ELF-1 (cell line): ENCODE results near the gene URAD.
A peak's percentile ranks its signal among the peaks of the same experiment; 100 is the strongest.

ENCODE experiments used
- DNase-seq: peaks from one replicate; pipeline ENCODE4 v3.0.0-alpha.2; 2016; ENCODE audit warnings: low read depth, low spot score

URAD gene

DNA sequence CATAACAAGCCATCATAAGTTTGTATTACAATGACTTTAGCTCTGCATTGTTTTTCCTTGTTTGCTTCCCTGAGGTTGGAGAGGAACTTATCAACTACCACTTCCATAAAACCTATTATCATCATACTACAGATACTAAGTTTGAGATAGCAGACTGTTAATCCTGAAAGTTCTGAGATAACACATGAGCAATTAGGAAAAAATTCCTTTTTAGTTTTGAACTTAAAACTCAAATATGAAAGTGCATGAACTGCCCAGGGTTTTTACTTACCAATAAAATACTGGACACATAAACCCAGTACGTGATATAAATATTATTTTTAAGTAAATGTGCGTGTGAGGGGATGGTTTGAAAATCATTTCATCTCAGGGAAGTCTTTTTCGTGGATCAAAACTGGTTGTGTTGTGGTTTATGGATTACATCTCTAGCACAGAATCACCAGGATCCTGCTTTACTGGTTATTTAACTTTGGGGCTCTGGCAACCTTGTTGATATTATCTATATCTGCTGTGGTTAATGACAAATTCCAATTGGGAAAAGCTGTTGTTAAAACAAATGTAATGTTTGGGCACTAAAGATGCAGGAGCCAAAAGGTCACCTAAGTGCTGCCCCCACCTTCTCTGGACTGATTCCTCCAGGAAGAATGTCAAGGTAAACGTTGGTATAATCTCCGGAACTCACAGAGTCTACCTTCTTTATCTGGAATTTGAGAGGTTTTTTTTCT lies 31.8 kb downstream of the URAD start:
- DNase-seq, result no peak

DNA sequence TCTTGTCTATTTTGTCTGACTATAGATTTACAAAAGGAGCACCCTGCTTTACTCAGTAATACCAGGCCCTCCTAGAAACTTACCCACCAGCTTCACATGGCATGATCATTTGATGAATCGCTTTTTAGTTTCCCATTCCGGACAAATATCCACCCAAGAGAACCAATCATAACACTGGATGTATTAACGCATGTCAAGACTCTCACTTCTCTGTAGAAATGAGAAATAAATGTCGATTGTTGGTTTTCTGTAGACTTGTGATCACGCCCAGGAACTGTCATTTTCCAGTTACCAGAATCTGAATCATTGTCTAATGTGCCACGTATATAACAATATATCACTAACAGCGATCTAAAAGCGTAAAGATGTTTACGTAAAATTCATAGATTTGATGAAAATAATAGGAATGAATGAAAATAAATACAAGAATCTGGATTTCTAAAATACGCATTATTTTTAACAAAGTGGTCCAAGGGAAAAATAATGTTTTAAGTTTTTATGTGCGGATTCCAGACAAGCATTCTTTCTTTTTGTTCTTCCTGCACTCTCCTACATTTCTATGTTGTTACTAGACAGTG lies 33.4 kb downstream of the URAD start:
- DNase-seq, result no peak

DNA sequence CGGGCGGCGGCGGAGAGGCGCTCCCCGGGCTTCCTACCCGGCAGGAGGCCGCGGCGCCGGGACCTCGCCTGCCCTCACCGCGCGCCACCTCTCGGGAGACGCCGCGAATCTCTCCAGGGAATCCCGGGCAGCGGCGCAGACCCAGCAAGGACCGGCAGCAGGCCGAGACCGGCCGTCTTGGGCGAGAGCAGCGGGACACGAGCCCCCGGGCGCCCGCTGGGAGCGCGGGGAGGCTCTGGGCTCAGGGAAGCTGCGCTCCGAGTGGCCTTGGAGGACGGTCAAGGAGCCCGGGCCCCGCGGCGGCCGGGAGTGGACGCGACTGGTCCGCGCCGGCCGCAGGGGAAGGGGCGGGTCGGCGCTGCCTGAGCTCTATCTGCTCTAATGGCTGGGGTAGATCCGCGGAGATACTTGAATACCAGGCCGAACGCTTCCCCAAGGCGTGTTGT lies 34.1 kb downstream of the URAD start:
- DNase-seq, result peak; percentile 88

DNA sequence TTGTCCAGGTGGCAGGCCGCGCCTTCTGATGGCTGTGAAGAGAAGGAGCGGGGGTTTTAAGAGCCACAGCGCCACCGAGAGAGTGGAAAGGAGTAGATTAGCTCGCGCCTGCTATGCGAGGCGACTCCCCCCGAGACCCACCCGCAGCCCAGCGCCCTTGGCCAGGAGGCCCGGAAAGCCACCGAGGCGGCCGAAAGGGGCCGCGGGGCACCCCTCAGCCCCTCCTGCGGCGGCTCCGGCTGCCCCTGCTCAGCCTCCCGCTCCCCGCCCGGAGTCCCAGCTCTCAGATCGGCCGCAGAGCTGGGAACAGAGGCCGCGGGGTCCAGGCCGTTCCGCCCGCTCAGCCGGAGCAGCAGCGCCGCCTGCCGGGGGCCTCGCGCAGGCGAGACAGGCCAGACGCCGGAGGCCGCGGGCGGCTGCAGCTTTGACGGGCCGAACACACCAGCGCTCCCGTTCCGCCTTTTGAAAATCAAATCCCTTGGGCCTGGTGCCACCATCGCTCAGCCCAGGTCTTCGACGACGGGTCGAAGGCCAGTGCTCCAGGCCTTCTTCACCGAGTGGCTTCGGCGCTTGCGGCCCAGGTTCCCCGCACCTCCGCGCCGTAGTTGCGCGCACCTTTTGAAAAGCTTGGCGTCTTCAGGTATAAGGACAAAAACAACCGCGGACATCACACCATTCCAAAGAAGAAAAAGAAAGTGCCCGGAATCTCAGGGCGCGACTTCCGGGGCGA lies 34.7 kb downstream of the URAD start:
- peak; percentile 94 for DNase-seq

DNA sequence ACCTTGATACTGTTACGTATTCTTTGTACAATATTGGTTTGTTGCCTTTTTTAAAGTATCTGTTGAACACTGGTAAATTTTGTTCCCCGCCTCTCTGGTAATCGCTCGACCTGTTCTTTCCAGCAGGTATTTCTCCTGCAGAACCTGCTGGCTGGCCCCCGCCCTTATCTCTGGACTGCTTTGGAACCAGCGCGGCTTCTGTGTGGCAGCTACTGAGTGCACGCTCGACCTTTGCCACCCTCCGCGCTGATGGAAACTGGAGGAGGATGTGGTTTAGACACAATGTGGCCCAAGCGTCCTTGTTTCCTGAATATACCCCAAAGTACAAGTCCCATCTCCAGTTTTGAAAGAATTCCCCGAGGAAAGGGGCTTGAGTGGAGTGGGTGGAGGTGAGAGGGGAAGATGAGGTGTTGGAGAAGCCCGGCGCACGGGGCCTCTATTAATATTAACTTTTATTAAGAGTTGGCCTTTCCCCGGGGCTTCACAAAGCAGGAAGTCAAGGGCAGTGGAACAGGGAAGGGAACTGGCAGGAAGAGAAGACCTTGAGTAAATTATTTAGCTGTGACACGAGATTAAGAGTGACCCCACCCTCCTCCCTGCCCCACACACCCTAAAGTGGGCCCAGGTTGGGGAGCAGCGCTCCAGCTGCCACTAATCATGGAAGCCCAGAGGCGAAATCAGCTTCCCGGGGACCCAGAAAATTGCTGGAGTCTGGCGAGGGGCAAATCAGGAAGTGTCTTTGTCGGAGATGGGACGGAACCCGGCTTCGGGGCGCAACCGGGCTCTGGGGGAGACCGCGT lies 35.4 kb downstream of the URAD start:
- no peak for DNase-seq

- DNase-seq, result no peak
Observed at GRCh38 chr13:27942972-27943371, 45.5 kb downstream of the URAD start.

GRCh38 chr13:27933580-27934328 lies 54.7 kb downstream of the URAD start:
- no peak for DNase-seq

GRCh38 chr13:27933118-27933517 lies 55.4 kb downstream of the URAD start:
- no peak for DNase-seq

GRCh38 chr13:27929868-27930267 lies 58.6 kb downstream of the URAD start:
- no peak for DNase-seq

- peak; percentile 34 for DNase-seq
Observed at GRCh38 chr13:27928805-27929753, 59.4 kb downstream of the URAD start.

DNA sequence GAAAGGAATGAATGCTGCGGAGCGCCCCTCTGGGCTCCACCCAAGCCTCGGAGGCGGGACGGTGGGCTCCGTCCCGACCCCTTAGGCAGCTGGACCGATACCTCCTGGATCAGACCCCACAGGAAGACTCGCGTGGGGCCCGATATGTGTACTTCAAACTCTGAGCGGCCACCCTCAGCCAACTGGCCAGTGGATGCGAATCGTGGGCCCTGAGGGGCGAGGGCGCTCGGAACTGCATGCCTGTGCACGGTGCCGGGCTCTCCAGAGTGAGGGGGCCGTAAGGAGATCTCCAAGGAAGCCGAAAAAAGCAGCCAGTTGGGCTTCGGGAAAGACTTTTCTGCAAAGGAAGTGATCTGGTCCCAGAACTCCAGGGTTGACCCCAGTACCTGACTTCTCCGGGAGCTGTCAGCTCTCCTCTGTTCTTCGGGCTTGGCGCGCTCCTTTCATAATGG lies 60.1 kb downstream of the URAD start:
- peak; percentile 12 for DNase-seq
